K562 (cell line): Measurements from ENCODE around the gene WDFY2. TPM values are rescaled to one million over a fixed set of nuclear protein-coding genes. Genes with fewer than 3 reads are reported as not detected.
A peak's percentile ranks its signal among the peaks of the same experiment; 100 is the strongest.

Experiments
- CC2D1A ChIP-seq: fragments of 450-650 bp; IDR thresholded peaks from 2 replicates; pipeline ENCODE4 v1.6.1; 2017; ENCODE audit warnings: mild to moderate bottlenecking
- FOXK1 ChIP-seq: sonication (generic); formaldehyde crosslinking; IDR thresholded peaks from 2 replicates; pipeline ENCODE4 v1.8.0; 2022; ENCODE audit warnings: missing genetic modification reagents, mild to moderate bottlenecking, borderline replicate concordance
- GTF2F1 ChIP-seq: IDR thresholded peaks from 2 replicates; pipeline ENCODE4 v1.6.1; 2011; ENCODE audit warnings: low read depth, low read length, improper control_type of control experiment
- HNRNPK ChIP-seq: fragments of 200-400 bp; formaldehyde crosslinking; IDR thresholded peaks from one replicate; pipeline ENCODE4 v1.6.1; 2018; ENCODE audit warnings: mild to moderate bottlenecking, low read depth, low read length; ENCODE audit not compliant: poor library complexity, severe bottlenecking
- MEIS2 ChIP-seq: fragments of 450-650 bp; IDR thresholded peaks from 2 replicates; pipeline ENCODE4 v1.6.1; 2014; ENCODE audit warnings: mild to moderate bottlenecking; ENCODE audit not compliant: partially characterized antibody
- NELFE ChIP-seq: IDR thresholded peaks from 2 replicates; pipeline ENCODE4 v1.6.1; 2011; ENCODE audit warnings: mild to moderate bottlenecking; ENCODE audit not compliant: insufficient read depth, insufficient read length
- NFIC ChIP-seq: fragments of 450-650 bp; IDR thresholded peaks from 2 replicates; pipeline ENCODE4 v1.6.1; 2017; ENCODE audit warnings: mild to moderate bottlenecking, inconsistent platforms
- SRSF3 ChIP-seq: fragments of 200-400 bp; formaldehyde crosslinking; IDR thresholded peaks from 2 replicates; pipeline ENCODE4 v1.6.1; 2016; ENCODE audit warnings: mild to moderate bottlenecking, low read length, moderate library complexity; ENCODE audit not compliant: insufficient read depth
- TBL1XR1 ChIP-seq, 2 experiments: IDR thresholded peaks; 2 replicates each; pipeline ENCODE4 v1.6.1; 2012; ENCODE audit warnings: improper control_type of control experiment in 2 of 2, low read length in 2 of 2, mild to moderate bottlenecking in 1 of 2
- XRCC4 ChIP-seq: IDR thresholded peaks from one replicate; pipeline ENCODE4 v1.6.1; 2011; ENCODE audit not compliant: insufficient read depth, insufficient read length; ENCODE audit errors: extremely low read depth
- ZNF589 ChIP-seq: fragments of 200-800 bp; sonication (Bioruptor generic); IDR thresholded peaks from 2 replicates; pipeline ENCODE4 v1.6.1; 2016; ENCODE audit warnings: low read depth, missing genetic modification characterization, missing compliant biosample characterization
- ZSCAN29 ChIP-seq: fragments of 450-650 bp; IDR thresholded peaks from 2 replicates; pipeline ENCODE4 v1.6.1; 2017
- polyA plus RNA-seq, 8 experiments: library from polyadenylated mRNA; depleted of rRNA in 4 of 8; stranded (reverse) in 5 of 8; unstranded in 3 of 8; fragments of >200 nt; fragmentation: Nextera tagmentation in 2 of 8; fragmentation: Illumina TruSeq in 1 of 8; extraction: Ambion mirVana in 2 of 8; extraction: Trizol in 1 of 8; gene quantifications; 2 replicates each; pipeline versions ENCODE4 v1.2.1 to v1.2.3, GENCODE V29; 2011 to 2014; ENCODE audit warnings: inconsistent platforms in 1 of 8, missing spikeins in 1 of 8
- total RNA-seq, 7 experiments: library from RNA; depleted of rRNA in 6 of 7; stranded (reverse); fragments of >200 nt in 6 of 7; fragmentation: Illumina TruSeq in 2 of 7; extraction: Trizol in 2 of 7; gene quantifications; 2 replicates each; pipeline versions ENCODE4 v1.2.1 to v1.2.3, GENCODE V29; 2011 to 2021; ENCODE audit warnings: low replicate concordance in 1 of 7
- TF ChIP-seq, protein P1 (sequence below): fragments of 150-350 bp; IDR thresholded peaks from 2 replicates; pipeline ENCODE4 v1.6.1; 2014; ENCODE audit warnings: low read depth, mild to moderate bottlenecking, low read length, borderline replicate concordance
- TF ChIP-seq, protein P2 (sequence below), 2 experiments: fragments of 200-800 bp in 1 of 2; sonication (Bioruptor generic) in 1 of 2; sonication (generic) in 1 of 2; formaldehyde crosslinking in 1 of 2; IDR thresholded peaks in 1 of 2; conservative IDR thresholded peaks in 1 of 2; 2 replicates each; pipeline versions ENCODE4 v1.5.0 to v1.6.1; 2016 to 2020; ENCODE audit warnings: missing compliant biosample characterization in 1 of 2, missing genetic modification characterization in 1 of 2, missing genetic modification reagents in 1 of 2
- TF ChIP-seq, protein P3 (sequence below): sonication (generic); formaldehyde crosslinking; IDR thresholded peaks from 2 replicates; pipeline ENCODE4 v1.8.1; 2022; ENCODE audit warnings: missing genetic modification reagents
- TF ChIP-seq, protein P4 (sequence below): sonication (generic); formaldehyde crosslinking; IDR thresholded peaks from 2 replicates; pipeline ENCODE4 v1.8.0; 2022; ENCODE audit warnings: mild to moderate bottlenecking, missing genetic modification reagents
- TF ChIP-seq, protein P5 (sequence below): fragments of 250-450 bp; sonication (Bioruptor Pico); IDR thresholded peaks from 2 replicates; pipeline ENCODE4 v1.4.0; 2020; ENCODE audit warnings: mild to moderate bottlenecking, moderate library complexity, borderline replicate concordance

WDFY2 gene
- total and polyA plus RNA-seq, 9 of the 15 experiments (the other 6 are each of a cell fraction or from before 2014, with no cell fraction given), result 0.66 to 6.4 (median 4.4) TPM

DNA sequence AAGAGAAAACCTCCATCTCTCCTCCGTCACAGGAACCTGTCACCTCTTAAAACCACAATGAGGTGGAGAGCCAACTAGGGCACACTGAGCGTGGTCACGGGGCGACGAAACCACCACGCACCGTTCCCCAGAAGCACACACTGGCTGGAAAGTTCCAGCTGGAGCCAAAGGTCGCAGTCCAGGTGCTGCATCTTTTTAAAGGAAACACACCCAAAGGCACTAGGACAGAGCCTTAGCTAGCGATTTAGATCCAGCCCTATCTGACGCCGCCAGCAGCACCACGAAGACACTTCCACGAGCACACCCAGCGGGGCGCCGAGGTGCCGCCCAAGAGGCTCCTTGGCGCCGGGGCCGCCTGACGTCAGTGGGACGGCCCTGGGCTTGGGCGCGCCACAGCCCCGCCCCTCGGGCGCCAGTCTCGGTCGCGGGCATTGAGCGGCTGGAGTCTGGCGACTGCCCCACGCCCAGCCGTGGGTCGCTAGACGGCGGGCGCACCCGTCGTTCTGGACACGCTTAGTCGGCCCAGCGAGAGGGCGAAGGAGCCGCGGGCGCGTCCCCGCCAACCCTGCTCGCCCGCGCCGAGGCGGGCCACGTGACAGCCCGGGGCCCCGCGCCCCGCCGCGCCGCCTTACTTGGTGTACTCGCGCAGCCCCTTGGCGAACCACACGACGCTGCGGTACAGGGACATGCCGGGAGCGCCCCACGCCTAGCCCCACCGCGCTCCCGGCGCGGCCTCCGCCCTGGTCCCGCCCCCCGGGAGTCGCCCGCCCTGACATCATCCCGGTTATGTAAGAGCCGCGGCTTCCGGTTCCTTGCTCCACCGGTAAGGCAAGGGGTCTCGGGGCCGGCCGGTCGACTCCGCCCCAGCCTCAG, 219.4 kb downstream of the WDFY2 start, which contains the start of gene DHRS12 (continued):
- TF ChIP-seq, protein P1, sequence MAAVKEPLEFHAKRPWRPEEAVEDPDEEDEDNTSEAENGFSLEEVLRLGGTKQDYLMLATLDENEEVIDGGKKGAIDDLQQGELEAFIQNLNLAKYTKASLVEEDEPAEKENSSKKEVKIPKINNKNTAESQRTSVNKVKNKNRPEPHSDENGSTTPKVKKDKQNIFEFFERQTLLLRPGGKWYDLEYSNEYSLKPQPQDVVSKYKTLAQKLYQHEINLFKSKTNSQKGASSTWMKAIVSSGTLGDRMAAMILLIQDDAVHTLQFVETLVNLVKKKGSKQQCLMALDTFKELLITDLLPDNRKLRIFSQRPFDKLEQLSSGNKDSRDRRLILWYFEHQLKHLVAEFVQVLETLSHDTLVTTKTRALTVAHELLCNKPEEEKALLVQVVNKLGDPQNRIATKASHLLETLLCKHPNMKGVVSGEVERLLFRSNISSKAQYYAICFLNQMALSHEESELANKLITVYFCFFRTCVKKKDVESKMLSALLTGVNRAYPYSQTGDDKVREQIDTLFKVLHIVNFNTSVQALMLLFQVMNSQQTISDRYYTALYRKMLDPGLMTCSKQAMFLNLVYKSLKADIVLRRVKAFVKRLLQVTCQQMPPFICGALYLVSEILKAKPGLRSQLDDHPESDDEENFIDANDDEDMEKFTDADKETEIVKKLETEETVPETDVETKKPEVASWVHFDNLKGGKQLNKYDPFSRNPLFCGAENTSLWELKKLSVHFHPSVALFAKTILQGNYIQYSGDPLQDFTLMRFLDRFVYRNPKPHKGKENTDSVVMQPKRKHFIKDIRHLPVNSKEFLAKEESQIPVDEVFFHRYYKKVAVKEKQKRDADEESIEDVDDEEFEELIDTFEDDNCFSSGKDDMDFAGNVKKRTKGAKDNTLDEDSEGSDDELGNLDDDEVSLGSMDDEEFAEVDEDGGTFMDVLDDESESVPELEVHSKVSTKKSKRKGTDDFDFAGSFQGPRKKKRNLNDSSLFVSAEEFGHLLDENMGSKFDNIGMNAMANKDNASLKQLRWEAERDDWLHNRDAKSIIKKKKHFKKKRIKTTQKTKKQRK, result no peak
- no peak for TF ChIP-seq NELFE
- no peak for TF ChIP-seq CC2D1A
- TF ChIP-seq SRSF3, result no peak
- TF ChIP-seq MEIS2, result peak; percentile 24
- no peak; the same call in 1 of the 2 replicates for TF ChIP-seq ZNF589 (CRISPR knock-in tag)
- TF ChIP-seq, protein P2, sequence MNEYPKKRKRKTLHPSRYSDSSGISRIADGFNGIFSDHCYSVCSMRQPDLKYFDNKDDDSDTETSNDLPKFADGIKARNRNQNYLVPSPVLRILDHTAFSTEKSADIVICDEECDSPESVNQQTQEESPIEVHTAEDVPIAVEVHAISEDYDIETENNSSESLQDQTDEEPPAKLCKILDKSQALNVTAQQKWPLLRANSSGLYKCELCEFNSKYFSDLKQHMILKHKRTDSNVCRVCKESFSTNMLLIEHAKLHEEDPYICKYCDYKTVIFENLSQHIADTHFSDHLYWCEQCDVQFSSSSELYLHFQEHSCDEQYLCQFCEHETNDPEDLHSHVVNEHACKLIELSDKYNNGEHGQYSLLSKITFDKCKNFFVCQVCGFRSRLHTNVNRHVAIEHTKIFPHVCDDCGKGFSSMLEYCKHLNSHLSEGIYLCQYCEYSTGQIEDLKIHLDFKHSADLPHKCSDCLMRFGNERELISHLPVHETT (CRISPR knock-in tag; conservative IDR thresholded peaks at IDR 0.05 in 1 of 2, IDR thresholded peaks at IDR 0.05 in 1 of 2), result peak in 1 of 2 experiments; percentile 63; a peak in 2 of 4 replicates
- TF ChIP-seq, protein P3, sequence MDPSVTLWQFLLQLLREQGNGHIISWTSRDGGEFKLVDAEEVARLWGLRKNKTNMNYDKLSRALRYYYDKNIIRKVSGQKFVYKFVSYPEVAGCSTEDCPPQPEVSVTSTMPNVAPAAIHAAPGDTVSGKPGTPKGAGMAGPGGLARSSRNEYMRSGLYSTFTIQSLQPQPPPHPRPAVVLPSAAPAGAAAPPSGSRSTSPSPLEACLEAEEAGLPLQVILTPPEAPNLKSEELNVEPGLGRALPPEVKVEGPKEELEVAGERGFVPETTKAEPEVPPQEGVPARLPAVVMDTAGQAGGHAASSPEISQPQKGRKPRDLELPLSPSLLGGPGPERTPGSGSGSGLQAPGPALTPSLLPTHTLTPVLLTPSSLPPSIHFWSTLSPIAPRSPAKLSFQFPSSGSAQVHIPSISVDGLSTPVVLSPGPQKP, result no peak
- TF ChIP-seq XRCC4, result no peak
- peak in 1 of 2 experiments; percentile 74; a peak in 2 of 4 replicates for TF ChIP-seq TBL1XR1 (IDR thresholded peaks at IDR 0.05; ENCODE audit: low read length in 2 of 2)
- TF ChIP-seq, protein P4, sequence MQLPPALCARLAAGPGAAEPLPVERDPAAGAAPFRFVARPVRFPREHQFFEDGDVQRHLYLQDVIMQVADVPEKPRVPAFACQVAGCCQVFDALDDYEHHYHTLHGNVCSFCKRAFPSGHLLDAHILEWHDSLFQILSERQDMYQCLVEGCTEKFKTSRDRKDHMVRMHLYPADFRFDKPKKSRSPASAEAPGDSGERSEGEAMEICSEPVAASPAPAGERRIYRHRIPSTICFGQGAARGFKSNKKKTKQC, result peak; percentile 62; the same call in 1 of the 2 replicates
- peak; percentile 56 for TF ChIP-seq NFIC
- TF ChIP-seq, protein P5, sequence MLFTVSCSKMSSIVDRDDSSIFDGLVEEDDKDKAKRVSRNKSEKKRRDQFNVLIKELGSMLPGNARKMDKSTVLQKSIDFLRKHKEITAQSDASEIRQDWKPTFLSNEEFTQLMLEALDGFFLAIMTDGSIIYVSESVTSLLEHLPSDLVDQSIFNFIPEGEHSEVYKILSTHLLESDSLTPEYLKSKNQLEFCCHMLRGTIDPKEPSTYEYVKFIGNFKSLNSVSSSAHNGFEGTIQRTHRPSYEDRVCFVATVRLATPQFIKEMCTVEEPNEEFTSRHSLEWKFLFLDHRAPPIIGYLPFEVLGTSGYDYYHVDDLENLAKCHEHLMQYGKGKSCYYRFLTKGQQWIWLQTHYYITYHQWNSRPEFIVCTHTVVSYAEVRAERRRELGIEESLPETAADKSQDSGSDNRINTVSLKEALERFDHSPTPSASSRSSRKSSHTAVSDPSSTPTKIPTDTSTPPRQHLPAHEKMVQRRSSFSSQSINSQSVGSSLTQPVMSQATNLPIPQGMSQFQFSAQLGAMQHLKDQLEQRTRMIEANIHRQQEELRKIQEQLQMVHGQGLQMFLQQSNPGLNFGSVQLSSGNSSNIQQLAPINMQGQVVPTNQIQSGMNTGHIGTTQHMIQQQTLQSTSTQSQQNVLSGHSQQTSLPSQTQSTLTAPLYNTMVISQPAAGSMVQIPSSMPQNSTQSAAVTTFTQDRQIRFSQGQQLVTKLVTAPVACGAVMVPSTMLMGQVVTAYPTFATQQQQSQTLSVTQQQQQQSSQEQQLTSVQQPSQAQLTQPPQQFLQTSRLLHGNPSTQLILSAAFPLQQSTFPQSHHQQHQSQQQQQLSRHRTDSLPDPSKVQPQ (CRISPR knock-in tag), result no peak
- no peak for TF ChIP-seq ZSCAN29
- TF ChIP-seq FOXK1 (CRISPR knock-in tag), result no peak
- no peak for TF ChIP-seq GTF2F1
- no peak for TF ChIP-seq HNRNPK
